MM.1S (cell line): Measurements from ENCODE around the gene LRMDA.

Experiments
- CTCF ChIP-seq: fragments of 300-600 bp; sonication (generic); IDR thresholded peaks from 2 replicates; pipeline ENCODE4 v1.5.1; 2016; ENCODE audit warnings: antibody characterized with exemption, low read length, mixed read lengths
- EZH2 ChIP-seq: fragments of 300-600 bp; sonication (generic); optimal IDR thresholded peaks from 2 replicates; pipeline ENCODE3; 2017; ENCODE audit warnings: low read depth, mild to moderate bottlenecking, antibody characterized with exemption, low read length, mixed read lengths

GRCh38 chr10:75722020-75722419 is 290.6 kb downstream of the LRMDA start:
- TF ChIP-seq EZH2 (no peak), CTCF (no peak)
